LNCAP (cell line): ENCODE results near the gene NGFR.

ENCODE experiments used
- CTCF ChIP-seq: fragments of 450-650 bp; IDR thresholded peaks from 2 replicates; pipeline ENCODE4 v1.5.1; 2017; ENCODE audit warnings: mild to moderate bottlenecking

Gene NGFR

GRCh38 chr17:49514071-49514721 lies 19.1 kb downstream of the NGFR start:
- TF ChIP-seq CTCF = no peak

GRCh38 chr17:49515196-49515770 lies 20.2 kb downstream of the NGFR start:
- no peak for TF ChIP-seq CTCF

GRCh38 chr17:49516180-49516579 lies 21.1 kb downstream of the NGFR start:
- TF ChIP-seq CTCF = no peak

- TF ChIP-seq CTCF = no peak
Measured at GRCh38 chr17:49518346-49519078, 23.4 kb downstream of the NGFR start.

- no peak for TF ChIP-seq CTCF
Measured at GRCh38 chr17:49519781-49520180, 24.7 kb downstream of the NGFR start.

GRCh38 chr17:49520386-49521087 lies 25.4 kb downstream of the NGFR start:
- TF ChIP-seq CTCF = no peak

- no peak for TF ChIP-seq CTCF
Measured at GRCh38 chr17:49521088-49521450, 26.0 kb downstream of the NGFR start.
